IMR-90 (cell line): ENCODE results near the gene SLC25A28. TPM values are rescaled to one million over a fixed set of nuclear protein-coding genes. Genes with fewer than 3 reads are reported as not detected.

Experiments used
- ATAC-seq: fragments of 200-7000 bp; cut with Tn5 transposase; 2 replicates; pipeline ENCODE4 v1.9.1; 2020; ENCODE audit warnings: low read depth, mild to moderate bottlenecking, moderate library complexity
- BruUV-seq: library from RNA; stranded (reverse); fragments of 400-500 nt; replicated peaks from 2 replicates; lab custom pipeline; 2021; lab: Mats Ljungman, UMichigan
- CTCF ChIA-PET: fragments of 300-600 bp; formaldehyde crosslinking; extraction: SDS; loops from one replicate; lab custom pipeline; 2021; ENCODE audit warnings: antibody characterized with exemption; lab: Yijun Ruan, JAX
- POLR2A ChIA-PET: fragments of 300-600 bp; sonication (Branson Sonifier 250); formaldehyde crosslinking; loops from one replicate; lab custom pipeline; 2022; ENCODE audit warnings: antibody characterized with exemption; ENCODE audit not compliant: unreplicated experiment; lab: Charles Lee
- DNase-seq: peaks from one replicate; pipeline ENCODE4 v3.0.0; 2013
- H2AFZ ChIP-seq: replicated peaks from 2 replicates; pipeline ENCODE3; 2013; ENCODE audit warnings: low read length, mild to moderate bottlenecking; ENCODE audit not compliant: poor library complexity
- H2AK5ac ChIP-seq: 2 replicates; pipeline ENCODE4 v1.6.1; 2013; ENCODE audit warnings: low read depth, low read length, inconsistent platforms
- H2AK9ac ChIP-seq: replicated peaks from 2 replicates; pipeline ENCODE3; 2013; ENCODE audit warnings: mild to moderate bottlenecking, low read depth, low read length, moderate library complexity; ENCODE audit not compliant: poor library complexity
- H2BK120ac ChIP-seq: 2 replicates; pipeline ENCODE4 v1.6.1; 2013; ENCODE audit warnings: low read depth, low read length, inconsistent platforms
- H2BK15ac ChIP-seq: 3 replicates; pipeline ENCODE4 v1.6.1; 2013; ENCODE audit warnings: low read depth, low read length, inconsistent platforms
- H2BK20ac ChIP-seq: 2 replicates; pipeline ENCODE4 v1.6.1; 2013; ENCODE audit warnings: low read depth, mild to moderate bottlenecking, inconsistent platforms, low read length, moderate library complexity
- H2BK5ac ChIP-seq: 2 replicates; pipeline ENCODE4 v1.6.1; 2013; ENCODE audit warnings: mild to moderate bottlenecking, low read depth, low read length, inconsistent platforms; ENCODE audit not compliant: poor library complexity, severe bottlenecking
- H3K14ac ChIP-seq: replicated peaks from 2 replicates; pipeline ENCODE4 v1.6.1; 2013; ENCODE audit warnings: low read depth, low read length, inconsistent platforms
- H3K18ac ChIP-seq: 2 replicates; pipeline ENCODE4 v1.6.1; 2013; ENCODE audit warnings: low read depth, low read length, control low read depth
- H3K23ac ChIP-seq: 2 replicates; pipeline ENCODE4 v1.6.1; 2013; ENCODE audit warnings: low read depth, low read length, inconsistent platforms
- H3K27ac ChIP-seq: 2 replicates; pipeline ENCODE4 v1.5.1; 2013; ENCODE audit warnings: mild to moderate bottlenecking, control low read depth, low read length; ENCODE audit not compliant: insufficient read depth
- H3K27me3 ChIP-seq: 2 replicates; pipeline ENCODE4 v1.6.1; 2013; ENCODE audit warnings: low read length; ENCODE audit not compliant: control insufficient read depth, insufficient read depth
- H3K36me3 ChIP-seq: 2 replicates; pipeline ENCODE4 v1.6.1; 2013; ENCODE audit warnings: low read length, mixed read lengths; ENCODE audit not compliant: control insufficient read depth, insufficient read depth
- H3K4ac ChIP-seq: 2 replicates; pipeline ENCODE4 v1.6.1; 2013; ENCODE audit warnings: low read depth, low read length, inconsistent platforms
- H3K4me1 ChIP-seq: 2 replicates; pipeline ENCODE4 v1.6.1; 2013; ENCODE audit warnings: low read length, mixed read lengths; ENCODE audit not compliant: control insufficient read depth, insufficient read depth
- H3K4me2 ChIP-seq: 2 replicates; pipeline ENCODE4 v1.6.1; 2013; ENCODE audit warnings: low read depth, mild to moderate bottlenecking, control low read depth, low read length, moderate library complexity
- H3K4me3 ChIP-seq: 2 replicates; pipeline ENCODE4 v1.5.1; 2013; ENCODE audit warnings: low read depth, mild to moderate bottlenecking, control low read depth, low read length, moderate library complexity; ENCODE audit not compliant: insufficient read depth
- H3K56ac ChIP-seq: 2 replicates; pipeline ENCODE4 v1.6.1; 2013; ENCODE audit warnings: low read length, inconsistent platforms; ENCODE audit not compliant: insufficient read depth; ENCODE audit errors: extremely low read depth
- H3K79me1 ChIP-seq, 2 experiments: 2 replicates each; pipeline ENCODE4 v1.6.1; 2013; ENCODE audit warnings: low read length in 2 of 2, inconsistent platforms in 1 of 2, low read depth in 1 of 2
- H3K9ac ChIP-seq: 2 replicates; pipeline ENCODE4 v1.6.1; 2013; ENCODE audit warnings: low read depth, low read length, control low read depth
- H3K9me1 ChIP-seq: 2 replicates; pipeline ENCODE4 v1.6.1; 2013; ENCODE audit warnings: low read length, inconsistent platforms; ENCODE audit not compliant: insufficient read depth
- H3K9me3 ChIP-seq: 2 replicates; pipeline ENCODE4 v1.6.1; 2013; ENCODE audit warnings: low read length; ENCODE audit not compliant: control insufficient read depth, insufficient read depth
- H4K20me1 ChIP-seq: 2 replicates; pipeline ENCODE4 v1.6.1; 2013; ENCODE audit warnings: low read length, inconsistent platforms; ENCODE audit not compliant: insufficient read depth
- H4K5ac ChIP-seq: 2 replicates; pipeline ENCODE4 v1.6.1; 2013; ENCODE audit warnings: mild to moderate bottlenecking, low read depth, low read length, control low read depth
- H4K8ac ChIP-seq, 2 experiments: 2 replicates each; pipeline ENCODE4 v1.6.1; 2013; ENCODE audit warnings: low read depth in 2 of 2, low read length in 2 of 2, control low read depth in 1 of 2, inconsistent platforms in 1 of 2
- H4K91ac ChIP-seq: 2 replicates; pipeline ENCODE4 v1.6.1; 2013; ENCODE audit warnings: low read depth, low read length, inconsistent platforms; ENCODE audit not compliant: insufficient read depth
- BHLHE40 ChIP-seq: fragments of 150-350 bp; IDR thresholded peaks from 2 replicates; pipeline ENCODE4 v1.6.1; 2016; ENCODE audit warnings: mild to moderate bottlenecking, low read depth, low read length
- CEBPB ChIP-seq: IDR thresholded peaks from 2 replicates; pipeline ENCODE4 v1.6.1; 2012; ENCODE audit warnings: low read depth, low read length, improper control_type of control experiment
- CHD1 ChIP-seq: IDR thresholded peaks from 2 replicates; pipeline ENCODE4 v1.6.1; 2012; ENCODE audit warnings: low read depth, low read length, improper control_type of control experiment
- FOS ChIP-seq: fragments of 150-350 bp; IDR thresholded peaks from 2 replicates; pipeline ENCODE4 v1.6.1; 2016; ENCODE audit warnings: low read depth, low read length
- MAFK ChIP-seq: IDR thresholded peaks from 2 replicates; pipeline ENCODE4 v1.6.1; 2012; ENCODE audit warnings: low read depth, low read length, improper control_type of control experiment
- MAZ ChIP-seq: IDR thresholded peaks from 2 replicates; pipeline ENCODE4 v1.6.1; 2012; ENCODE audit warnings: low read depth, mild to moderate bottlenecking, low read length, improper control_type of control experiment, moderate library complexity, borderline replicate concordance
- MXI1 ChIP-seq: IDR thresholded peaks from 2 replicates; pipeline ENCODE4 v1.6.1; 2012; ENCODE audit warnings: low read depth, mild to moderate bottlenecking, low read length, moderate library complexity, borderline replicate concordance
- NFE2L2 ChIP-seq: fragments of 150-350 bp; IDR thresholded peaks from 2 replicates; pipeline ENCODE4 v1.6.1; 2016; ENCODE audit warnings: low read depth, mild to moderate bottlenecking, low read length
- POLR2A ChIP-seq: IDR thresholded peaks from 2 replicates; pipeline ENCODE4 v1.6.1; 2012; ENCODE audit warnings: mild to moderate bottlenecking, low read depth, low read length
- RAD21 ChIP-seq: IDR thresholded peaks from 2 replicates; pipeline ENCODE4 v1.6.1; 2012; ENCODE audit warnings: low read length, improper control_type of control experiment
- RCOR1 ChIP-seq: IDR thresholded peaks from 2 replicates; pipeline ENCODE4 v1.6.1; 2012; ENCODE audit warnings: mild to moderate bottlenecking, low read length, improper control_type of control experiment; ENCODE audit not compliant: insufficient replicate concordance
- RFX5 ChIP-seq: IDR thresholded peaks from 2 replicates; pipeline ENCODE4 v1.8.0; 2012; ENCODE audit warnings: low read depth, mild to moderate bottlenecking, low read length, moderate library complexity
- SMC3 ChIP-seq: fragments of 150-350 bp; IDR thresholded peaks from 2 replicates; pipeline ENCODE4 v1.6.1; 2016; ENCODE audit warnings: low read depth, mild to moderate bottlenecking, antibody characterized with exemption, low read length, moderate library complexity
- USF2 ChIP-seq: fragments of 150-350 bp; IDR thresholded peaks from 2 replicates; pipeline ENCODE4 v1.6.1; 2017; ENCODE audit warnings: mild to moderate bottlenecking, antibody characterized with exemption, low read length, low read depth
- WGBS, 2 experiments: methylation state at CpG; one replicate each; pipeline versions ENCODE4 v1.1.5 to v1.1.7; 2013; ENCODE audit warnings: missing lambda C conversion rate in 2 of 2; ENCODE audit not compliant: insufficient read length in 1 of 2; ENCODE audit errors: extremely low coverage in 2 of 2; 5-methylcytosine and 5-hydroxymethylcytosine counted together
- dilution Hi-C: fragments of 300-500 bp; cut with HindIII; formaldehyde crosslinking; loops from one replicate; pipeline ENCODE4 v1.14.3; 2018; ENCODE audit warnings: low sequenced_read_pairs; ENCODE audit not compliant: unreplicated experiment
- in situ Hi-C: fragments of 300-500 bp; cut with MboI; formaldehyde crosslinking; loops from 3 replicates; pipeline ENCODE4 v1.14.3; 2019; ENCODE audit warnings: low sequenced_read_pairs, inconsistent platforms, mixed read lengths
- intact Hi-C: fragments of 100-400 bp; cut with micrococcal nuclease; formaldehyde crosslinking; loops from 2 replicates; pipeline ENCODE4 v1.10.0; 2022
- polyA plus RNA-seq, 3 experiments: library from polyadenylated mRNA; depleted of rRNA; stranded (reverse); fragments of >200 nt; gene quantifications; 2 replicates each; pipeline ENCODE4 v1.2.3, GENCODE V29; 2012; ENCODE audit warnings: low replicate concordance in 1 of 3
- total RNA-seq: library from RNA; depleted of rRNA; stranded (reverse); fragments of >200 nt; gene quantifications from 2 replicates; pipeline ENCODE4 v1.2.3, GENCODE V29; 2012
- TF ChIP-seq, protein P1 (sequence below): conservative IDR thresholded peaks from 2 replicates; pipeline ENCODE4 v1.5.1; 2012; ENCODE audit warnings: mild to moderate bottlenecking, low read depth, low read length, improper control_type of control experiment
- TF ChIP-seq, protein P2 (sequence below): fragments of 150-350 bp; IDR thresholded peaks from 2 replicates; pipeline ENCODE4 v1.6.1; 2016; ENCODE audit warnings: low read depth, mild to moderate bottlenecking, low read length, moderate library complexity, borderline replicate concordance

Gene SLC25A28
- total and polyA plus RNA-seq, 2 of the 4 experiments (the other 2 are of a cell fraction): 13.1 to 29.8 TPM

- 83% methylated on average over 4 of the region's 5 CpGs; no CpG with 5 or more reads in 1 of the 2 experiments for WGBS, 2 experiments
- in situ Hi-C loops (no loop called here), dilution Hi-C loops (no loop called here), intact Hi-C loops (no loop called here)
- ATAC-seq (no peak), DNase-seq (no peak)
- ChIA-PET POLR2A (no interaction called here), CTCF (no interaction called here)
- H3K14ac ChIP-seq: no peak overlapping the region
- H2BK5ac ChIP-seq: no peak overlapping the region
- no peaks in the 10 kb centered on the region for H3K36me3 ChIP-seq
- TF ChIP-seq MAZ (no peak), USF2 (no peak), RAD21 (no peak), RCOR1 (no peak), FOS (no peak), MXI1 (no peak), CEBPB (no peak), MAFK (no peak), POLR2A (no peak), CHD1 (no peak), BHLHE40 (no peak), NFE2L2 (no peak), SMC3 (no peak), RFX5 (no peak)
- TF ChIP-seq, protein P1, sequence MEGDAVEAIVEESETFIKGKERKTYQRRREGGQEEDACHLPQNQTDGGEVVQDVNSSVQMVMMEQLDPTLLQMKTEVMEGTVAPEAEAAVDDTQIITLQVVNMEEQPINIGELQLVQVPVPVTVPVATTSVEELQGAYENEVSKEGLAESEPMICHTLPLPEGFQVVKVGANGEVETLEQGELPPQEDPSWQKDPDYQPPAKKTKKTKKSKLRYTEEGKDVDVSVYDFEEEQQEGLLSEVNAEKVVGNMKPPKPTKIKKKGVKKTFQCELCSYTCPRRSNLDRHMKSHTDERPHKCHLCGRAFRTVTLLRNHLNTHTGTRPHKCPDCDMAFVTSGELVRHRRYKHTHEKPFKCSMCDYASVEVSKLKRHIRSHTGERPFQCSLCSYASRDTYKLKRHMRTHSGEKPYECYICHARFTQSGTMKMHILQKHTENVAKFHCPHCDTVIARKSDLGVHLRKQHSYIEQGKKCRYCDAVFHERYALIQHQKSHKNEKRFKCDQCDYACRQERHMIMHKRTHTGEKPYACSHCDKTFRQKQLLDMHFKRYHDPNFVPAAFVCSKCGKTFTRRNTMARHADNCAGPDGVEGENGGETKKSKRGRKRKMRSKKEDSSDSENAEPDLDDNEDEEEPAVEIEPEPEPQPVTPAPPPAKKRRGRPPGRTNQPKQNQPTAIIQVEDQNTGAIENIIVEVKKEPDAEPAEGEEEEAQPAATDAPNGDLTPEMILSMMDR: no peak
- TF ChIP-seq, protein P2, sequence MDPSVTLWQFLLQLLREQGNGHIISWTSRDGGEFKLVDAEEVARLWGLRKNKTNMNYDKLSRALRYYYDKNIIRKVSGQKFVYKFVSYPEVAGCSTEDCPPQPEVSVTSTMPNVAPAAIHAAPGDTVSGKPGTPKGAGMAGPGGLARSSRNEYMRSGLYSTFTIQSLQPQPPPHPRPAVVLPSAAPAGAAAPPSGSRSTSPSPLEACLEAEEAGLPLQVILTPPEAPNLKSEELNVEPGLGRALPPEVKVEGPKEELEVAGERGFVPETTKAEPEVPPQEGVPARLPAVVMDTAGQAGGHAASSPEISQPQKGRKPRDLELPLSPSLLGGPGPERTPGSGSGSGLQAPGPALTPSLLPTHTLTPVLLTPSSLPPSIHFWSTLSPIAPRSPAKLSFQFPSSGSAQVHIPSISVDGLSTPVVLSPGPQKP: no peak
- no peaks in the 10 kb centered on the region for H3K4me1 ChIP-seq
- H2AFZ ChIP-seq: no peak overlapping the region
- no peak overlapping the region for H3K9ac ChIP-seq
- no peak overlapping the region for H3K56ac ChIP-seq
- H2BK120ac ChIP-seq: no peak overlapping the region
- H3K79me1 ChIP-seq: no peaks in the 10 kb centered on the region
- no peaks in the 10 kb centered on the region for H3K9me3 ChIP-seq
- H4K5ac ChIP-seq: no peak overlapping the region
- no peak overlapping the region for H3K18ac ChIP-seq
- no TSS peak for BruUV-seq
- no peak overlapping the region for H3K4me3 ChIP-seq
- H4K8ac ChIP-seq: no peak overlapping the region
- no peak overlapping the region for H3K4me2 ChIP-seq
- H2AK9ac ChIP-seq: no peak overlapping the region
- H4K20me1 ChIP-seq: no peaks in the 10 kb centered on the region
- no peak overlapping the region for H3K4ac ChIP-seq
- no peaks in the 10 kb centered on the region for H3K9me1 ChIP-seq
- H3K27me3 ChIP-seq: peaks cover 11% of the 10 kb centered on the region
- H3K23ac ChIP-seq: no peak overlapping the region
- no peak overlapping the region for H2BK15ac ChIP-seq
- H2AK5ac ChIP-seq: no peak overlapping the region
- H4K91ac ChIP-seq: no peak overlapping the region
- H2BK20ac ChIP-seq: no peak overlapping the region
- no peak overlapping the region for H3K27ac ChIP-seq
These were observed 46.4 kb downstream of the SLC25A28 start for GRCh38 chr10:99573790-99574189.
